Smooth muscle cell (in vitro differentiated cells): ENCODE measurements around the gene VIT. TPM values are rescaled to one million over a fixed set of nuclear protein-coding genes. Genes with fewer than 3 reads are reported as not detected.

Experiments
- DNase-seq: peaks from one replicate; lab custom pipeline; 2025; ENCODE audit not compliant: unreplicated experiment; lab: John Stamatoyannopoulos, UW
- H2AFZ ChIP-seq: fragments of 200-600 bp; sonication (generic); 2 replicates; pipeline ENCODE4 v1.6.0; 2016; ENCODE audit warnings: antibody characterized with exemption, low read depth, mild to moderate bottlenecking
- H3F3A ChIP-seq: fragments of 200-600 bp; sonication (generic); 2 replicates; pipeline ENCODE4 v1.6.0; 2017; ENCODE audit warnings: antibody characterized with exemption, low read depth
- H3K27ac ChIP-seq: fragments of 200-600 bp; sonication (generic); 2 replicates; pipeline ENCODE4 v1.5.1; 2016; ENCODE audit warnings: low read depth, mild to moderate bottlenecking
- H3K27me3 ChIP-seq: fragments of 200-600 bp; sonication (generic); 2 replicates; pipeline ENCODE4 v1.6.1; 2016; ENCODE audit warnings: low read depth, mild to moderate bottlenecking
- H3K36me3 ChIP-seq: fragments of 200-600 bp; sonication (generic); 2 replicates; pipeline ENCODE4 v1.5.1; 2016; ENCODE audit warnings: low read depth
- H3K4me1 ChIP-seq: fragments of 200-600 bp; sonication (generic); 2 replicates; pipeline ENCODE4 v1.5.1; 2016; ENCODE audit warnings: low read depth
- H3K4me2 ChIP-seq: fragments of 200-600 bp; sonication (generic); 2 replicates; pipeline ENCODE4 v1.6.0; 2016; ENCODE audit warnings: mild to moderate bottlenecking
- H3K4me3 ChIP-seq: fragments of 200-600 bp; sonication (generic); 2 replicates; pipeline ENCODE4 v1.5.1; 2016; ENCODE audit warnings: mild to moderate bottlenecking
- H3K79me2 ChIP-seq: fragments of 200-600 bp; sonication (generic); 2 replicates; pipeline ENCODE4 v1.6.0; 2016; ENCODE audit warnings: low read depth, mild to moderate bottlenecking
- H3K9ac ChIP-seq: fragments of 200-600 bp; sonication (generic); 2 replicates; pipeline ENCODE4 v1.6.0; 2016; ENCODE audit warnings: low read depth
- H3K9me3 ChIP-seq: fragments of 200-600 bp; sonication (generic); replicated peaks from 2 replicates; pipeline ENCODE4 v1.5.1; 2016; ENCODE audit warnings: low read depth
- H4K20me1 ChIP-seq: fragments of 200-600 bp; sonication (generic); 2 replicates; pipeline ENCODE4 v1.6.0; 2016; ENCODE audit warnings: low read depth
- CTCF ChIP-seq: fragments of 200-600 bp; sonication (generic); IDR thresholded peaks from 2 replicates; pipeline ENCODE4 v1.5.1; 2017; ENCODE audit warnings: borderline replicate concordance, mild to moderate bottlenecking, antibody characterized with exemption; ENCODE audit not compliant: insufficient read depth, poor library complexity, severe bottlenecking
- WGBS: methylation state at CpG from one replicate; pipeline ENCODE4 v1.1.7; 2016; ENCODE audit warnings: low lambda C conversion rate; 5-methylcytosine and 5-hydroxymethylcytosine counted together
- polyA plus RNA-seq: library from polyadenylated mRNA; unstranded; fragments of >200 nt; fragmentation: Nextera tagmentation; extraction: Ambion mirVana; gene quantifications from 2 replicates; pipeline ENCODE4 v1.2.1, GENCODE V29; 2016
- total RNA-seq: library from RNA; depleted of rRNA; stranded (reverse); fragments of >200 nt; gene quantifications from 2 replicates; pipeline ENCODE4 v1.2.3, GENCODE V29; 2014

Gene VIT
- total and polyA plus RNA-seq, 2 experiments from 2014 or later, result 0.13 TPM; not detected in 1

GRCh38 chr2:36653967-36654694, 42.4 kb upstream of the VIT start:
- Histone ChIP-seq H3K36me3 (no peaks in the 10 kb centered on the region), H3K27me3 (no peaks in the 10 kb centered on the region), H3K9ac (no peak overlapping the region), H3K4me2 (no peak overlapping the region), H3K4me3 (no peak overlapping the region), H3K4me1 (no peaks in the 10 kb centered on the region), H3K79me2 (no peaks in the 10 kb centered on the region), H3K27ac (no peak overlapping the region), H3K9me3 (no peaks in the 10 kb centered on the region), H3F3A (no peaks in the 10 kb centered on the region), H2AFZ (no peak overlapping the region), H4K20me1 (no peaks in the 10 kb centered on the region)
- no peak for TF ChIP-seq CTCF
- 83% methylated on average over 2 of the region's 2 CpGs for WGBS
- no peak for DNase-seq

GRCh38 chr2:36655453-36655852, 41.1 kb upstream of the VIT start:
- Histone ChIP-seq H3K79me2 (no peaks in the 10 kb centered on the region), H3K4me3 (no peak overlapping the region), H3K27ac (no peak overlapping the region), H4K20me1 (no peaks in the 10 kb centered on the region), H3K4me2 (no peak overlapping the region), H3K36me3 (no peaks in the 10 kb centered on the region), H3K27me3 (no peaks in the 10 kb centered on the region), H3K4me1 (no peaks in the 10 kb centered on the region), H3F3A (no peaks in the 10 kb centered on the region), H3K9ac (no peak overlapping the region), H2AFZ (no peak overlapping the region), H3K9me3 (no peaks in the 10 kb centered on the region)
- 79% methylated on average over 4 of the region's 4 CpGs for WGBS
- no peak for DNase-seq
- TF ChIP-seq CTCF, result no peak

GRCh38 chr2:36657703-36658102, 38.8 kb upstream of the VIT start:
- Histone ChIP-seq H3K4me3 (no peak overlapping the region), H3K4me2 (no peak overlapping the region), H2AFZ (no peak overlapping the region), H4K20me1 (no peaks in the 10 kb centered on the region), H3K9ac (no peak overlapping the region), H3K27me3 (no peaks in the 10 kb centered on the region), H3F3A (no peaks in the 10 kb centered on the region), H3K9me3 (no peaks in the 10 kb centered on the region), H3K4me1 (no peaks in the 10 kb centered on the region), H3K36me3 (no peaks in the 10 kb centered on the region), H3K79me2 (no peaks in the 10 kb centered on the region), H3K27ac (no peak overlapping the region)
- WGBS, result 84% methylated on average over 1 of the region's 1 CpG
- DNase-seq, result no peak
- TF ChIP-seq CTCF, result no peak

- Histone ChIP-seq H3K9me3 (no peaks in the 10 kb centered on the region), H4K20me1 (no peaks in the 10 kb centered on the region), H3K27me3 (no peaks in the 10 kb centered on the region), H3K4me2 (no peak overlapping the region), H3K4me1 (no peaks in the 10 kb centered on the region), H3K9ac (no peak overlapping the region), H3K27ac (no peak overlapping the region), H2AFZ (no peak overlapping the region), H3K79me2 (no peaks in the 10 kb centered on the region), H3K36me3 (no peaks in the 10 kb centered on the region), H3F3A (no peaks in the 10 kb centered on the region), H3K4me3 (no peak overlapping the region)
- 50% methylated on average over 1 of the region's 1 CpG for WGBS
- no peak for DNase-seq
- no peak for TF ChIP-seq CTCF
Measured at GRCh38 chr2:36658277-36658748, 38.2 kb upstream of the VIT start.
